DOHH2 (cell line): ENCODE results near the gene ATP7B.

Source experiments
- EZH2phosphoT487 ChIP-seq: fragments of 200-600 bp; sonication (generic); IDR thresholded peaks from 2 replicates; pipeline ENCODE4 v1.6.1; 2017; ENCODE audit warnings: borderline replicate concordance, mild to moderate bottlenecking, antibody characterized with exemption, low read length, moderate library complexity, mixed read lengths
- TF ChIP-seq, protein P1 (sequence below): fragments of 200-600 bp; sonication (generic); IDR thresholded peaks from one replicate; pipeline ENCODE4 v1.5.1; 2014; ENCODE audit warnings: antibody characterized with exemption, mild to moderate bottlenecking, low read depth, low read length; ENCODE audit not compliant: poor library complexity, severe bottlenecking

DNA sequence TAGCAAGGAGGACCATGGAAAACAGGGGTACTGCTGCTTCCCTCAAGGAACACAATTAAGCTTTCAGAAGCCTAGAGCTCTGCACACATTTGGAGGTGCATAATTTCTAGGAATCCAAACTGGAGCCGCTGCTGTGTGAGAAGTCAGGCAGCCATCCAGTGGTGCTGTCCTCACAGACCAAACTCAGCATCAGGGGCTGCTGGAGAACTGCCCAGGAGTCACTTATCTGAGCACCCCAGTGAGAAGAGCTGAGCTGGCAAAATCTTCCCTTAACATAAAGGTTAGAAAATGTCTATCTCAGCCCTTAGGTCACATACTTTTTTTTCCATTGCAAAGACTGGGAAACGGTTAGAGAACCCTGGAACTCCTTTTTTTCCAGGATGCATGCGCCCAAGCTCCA lies 72.8 kb downstream of the ATP7B start:
- TF ChIP-seq, protein P1, sequence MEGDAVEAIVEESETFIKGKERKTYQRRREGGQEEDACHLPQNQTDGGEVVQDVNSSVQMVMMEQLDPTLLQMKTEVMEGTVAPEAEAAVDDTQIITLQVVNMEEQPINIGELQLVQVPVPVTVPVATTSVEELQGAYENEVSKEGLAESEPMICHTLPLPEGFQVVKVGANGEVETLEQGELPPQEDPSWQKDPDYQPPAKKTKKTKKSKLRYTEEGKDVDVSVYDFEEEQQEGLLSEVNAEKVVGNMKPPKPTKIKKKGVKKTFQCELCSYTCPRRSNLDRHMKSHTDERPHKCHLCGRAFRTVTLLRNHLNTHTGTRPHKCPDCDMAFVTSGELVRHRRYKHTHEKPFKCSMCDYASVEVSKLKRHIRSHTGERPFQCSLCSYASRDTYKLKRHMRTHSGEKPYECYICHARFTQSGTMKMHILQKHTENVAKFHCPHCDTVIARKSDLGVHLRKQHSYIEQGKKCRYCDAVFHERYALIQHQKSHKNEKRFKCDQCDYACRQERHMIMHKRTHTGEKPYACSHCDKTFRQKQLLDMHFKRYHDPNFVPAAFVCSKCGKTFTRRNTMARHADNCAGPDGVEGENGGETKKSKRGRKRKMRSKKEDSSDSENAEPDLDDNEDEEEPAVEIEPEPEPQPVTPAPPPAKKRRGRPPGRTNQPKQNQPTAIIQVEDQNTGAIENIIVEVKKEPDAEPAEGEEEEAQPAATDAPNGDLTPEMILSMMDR = no peak
- TF ChIP-seq EZH2phosphoT487 = no peak
